ENCODE data around the gene SLC6A18. TPM values are rescaled to one million over a fixed set of nuclear protein-coding genes. Genes with fewer than 3 reads are reported as not detected.

The SLC6A18 gene
- total and polyA plus RNA-seq, 2 of the 13 experiments (the other 11 are each of a cell fraction or from before 2014, with no cell fraction given) = not detected

DNA sequence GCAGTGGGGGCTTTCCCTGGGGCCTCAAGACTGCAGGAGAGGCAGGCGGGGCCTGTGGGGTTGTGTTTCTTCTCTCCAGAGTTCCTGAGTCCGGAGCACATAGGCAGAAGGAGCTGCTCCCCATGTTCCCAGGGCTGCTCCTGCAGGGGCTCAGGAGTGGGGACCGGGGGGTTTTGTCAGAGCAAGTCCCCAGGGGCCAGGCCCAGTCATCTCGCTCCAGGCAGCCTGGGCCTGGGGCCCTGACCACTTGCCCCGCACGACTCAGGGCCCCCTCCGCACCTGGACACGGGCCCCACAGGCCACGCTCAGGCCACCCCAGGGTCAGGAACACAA is 45.8 kb upstream of the SLC6A18 start (continued):
- TF ChIP-seq ZNF101 (CRISPR knock-in tag; IDR thresholded peaks at IDR 0.05; ENCODE audit: borderline replicate concordance, low read depth) = no peak

DNA sequence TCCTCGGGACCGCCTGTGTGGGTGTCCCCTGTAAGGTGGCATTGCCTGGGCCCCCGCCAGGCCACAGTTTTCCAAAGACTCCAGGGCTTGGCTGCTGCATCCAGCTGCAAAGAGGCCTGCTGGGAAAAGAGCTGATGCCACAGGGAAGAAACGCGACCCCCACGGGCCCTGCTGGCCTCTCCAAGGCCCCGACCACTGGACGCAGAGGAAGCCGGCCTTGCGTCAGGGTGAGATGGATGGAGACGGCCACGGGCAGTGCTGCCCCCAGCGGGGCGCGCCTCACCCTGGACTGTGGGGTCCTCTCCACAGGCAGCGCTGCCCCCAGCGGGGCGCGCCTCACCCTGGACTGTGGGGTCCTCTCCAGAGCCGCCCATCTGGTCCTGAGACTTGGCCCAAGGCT is 45.1 kb upstream of the SLC6A18 start:
- H3K27ac ChIP-seq (ENCODE audit: extremely low read length, insufficient read depth, low read length) = no peak overlapping the region
- no peak for TF ChIP-seq HIVEP1 (CRISPR knock-in tag; IDR thresholded peaks at IDR 0.05)
- TF ChIP-seq, protein P1, sequence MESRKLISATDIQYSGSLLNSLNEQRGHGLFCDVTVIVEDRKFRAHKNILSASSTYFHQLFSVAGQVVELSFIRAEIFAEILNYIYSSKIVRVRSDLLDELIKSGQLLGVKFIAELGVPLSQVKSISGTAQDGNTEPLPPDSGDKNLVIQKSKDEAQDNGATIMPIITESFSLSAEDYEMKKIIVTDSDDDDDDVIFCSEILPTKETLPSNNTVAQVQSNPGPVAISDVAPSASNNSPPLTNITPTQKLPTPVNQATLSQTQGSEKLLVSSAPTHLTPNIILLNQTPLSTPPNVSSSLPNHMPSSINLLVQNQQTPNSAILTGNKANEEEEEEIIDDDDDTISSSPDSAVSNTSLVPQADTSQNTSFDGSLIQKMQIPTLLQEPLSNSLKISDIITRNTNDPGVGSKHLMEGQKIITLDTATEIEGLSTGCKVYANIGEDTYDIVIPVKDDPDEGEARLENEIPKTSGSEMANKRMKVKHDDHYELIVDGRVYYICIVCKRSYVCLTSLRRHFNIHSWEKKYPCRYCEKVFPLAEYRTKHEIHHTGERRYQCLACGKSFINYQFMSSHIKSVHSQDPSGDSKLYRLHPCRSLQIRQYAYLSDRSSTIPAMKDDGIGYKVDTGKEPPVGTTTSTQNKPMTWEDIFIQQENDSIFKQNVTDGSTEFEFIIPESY (CRISPR knock-in tag; IDR thresholded peaks at IDR 0.05) = 0 out of 2 replicates have a peak, but pooled peaks have one; percentile 31
- ChIA-PET POLR2A (interaction anchor here (2.3 to 2.6 kb wide), 2 partner anchors 25 to 74 kb away, joined by 7 read pairs; no protein-coding TSS in a partner anchor), CTCF (ENCODE audit: low intra/inter-chr PET ratio, low total read pairs) (no interaction called here)
- no peak overlapping the region for H3K9ac ChIP-seq (ENCODE audit: insufficient read depth, low read depth, low read length)
- no TSS peak for BruUV-seq (replicated peaks)
- H3K4me2 ChIP-seq (ENCODE audit: low read depth, low read length) = no peak overlapping the region
- no peaks in the 10 kb centered on the region for H3K9me3 ChIP-seq (ENCODE audit: low read length)
- ATAC-seq (no peak), FAIRE-seq (no peak), DNase-seq (ENCODE audit: low spot score) (no peak)
- WGBS (ENCODE audit: low lambda C conversion rate) = 100% methylated on average over 3 of the region's 20 CpGs
- no peak overlapping the region for H3K4me3 ChIP-seq (replicated peaks in 1 of 3; ENCODE audit: insufficient read depth in 1 of 3, low read depth in 2 of 3, low read length in 3 of 3)
- no peaks in the 10 kb centered on the region for H4K20me1 ChIP-seq (ENCODE audit: insufficient read depth, low read length)
- no peaks in the 10 kb centered on the region for H3K79me2 ChIP-seq (ENCODE audit: insufficient read depth, low read length)
- H3K36me3 ChIP-seq (replicated peaks in 1 of 2; ENCODE audit: control insufficient read depth in 1 of 2, insufficient read depth in 2 of 2, low read length in 2 of 2) = no peaks in the 10 kb centered on the region
- in situ Hi-C loops (cut with HindIII; ENCODE audit: extremely low pct_ligation_motif_present, low pct_unique_long_range_greater_than_20kb) (no loop called here), intact Hi-C loops (cut with micrococcal nuclease; ENCODE audit: unreplicated experiment) (no loop called here)
- no peak overlapping the region for H2AFZ ChIP-seq (ENCODE audit: low read length)
- no peaks in the 10 kb centered on the region; a peak in 1 of 5 replicates for H3K27me3 ChIP-seq (ENCODE audit: control insufficient read depth in 1 of 2, insufficient read depth in 2 of 2, low read length in 2 of 2)
- peaks cover 70% of the 10 kb centered on the region for H3K4me1 ChIP-seq (ENCODE audit: insufficient read depth, low read length)

DNA sequence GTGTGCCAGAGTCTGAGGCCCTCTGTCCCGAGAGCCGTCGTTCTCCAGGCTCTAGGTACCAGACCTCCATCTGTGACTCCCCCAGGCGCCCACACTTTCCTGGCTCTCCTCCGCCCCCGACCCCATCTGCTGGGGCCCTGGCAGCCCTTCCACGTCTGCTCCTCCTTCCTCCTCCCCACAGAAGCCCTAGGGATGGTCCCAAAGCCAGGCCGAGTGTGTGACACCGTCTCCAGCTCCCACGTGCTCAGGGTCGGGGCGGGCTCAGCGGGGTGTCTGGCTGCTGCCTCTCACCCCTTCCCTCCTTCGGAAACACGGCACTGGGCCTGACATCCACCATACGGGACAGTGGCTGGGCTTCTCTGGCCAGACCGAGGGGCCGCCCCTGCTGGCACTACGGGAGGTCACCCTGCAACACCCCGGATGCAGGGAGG is 44.3 kb upstream of the SLC6A18 start:
- Histone ChIP-seq H3K4me3 (replicated peaks in 1 of 3; ENCODE audit: insufficient read depth in 1 of 3, low read depth in 2 of 3, low read length in 3 of 3) (peak overlapping the region in 1 of 3 experiments; percentile 79; a peak in 1 of 6 replicates), H3K9me3 (ENCODE audit: low read length) (no peaks in the 10 kb centered on the region), H3K27ac (ENCODE audit: extremely low read length, insufficient read depth, low read length) (peak overlapping the region; percentile 99), H2AFZ (ENCODE audit: low read length) (no peak overlapping the region), H3K36me3 (replicated peaks in 1 of 2; ENCODE audit: control insufficient read depth in 1 of 2, insufficient read depth in 2 of 2, low read length in 2 of 2) (no peaks in the 10 kb centered on the region), H3K27me3 (ENCODE audit: control insufficient read depth in 1 of 2, insufficient read depth in 2 of 2, low read length in 2 of 2) (no peaks in the 10 kb centered on the region; a peak in 1 of 5 replicates), H4K20me1 (ENCODE audit: insufficient read depth, low read length) (no peaks in the 10 kb centered on the region), H3K9ac (ENCODE audit: insufficient read depth, low read depth, low read length) (peak overlapping the region; percentile 36; the same call in 1 of the 2 replicates), H3K4me2 (ENCODE audit: low read depth, low read length) (peak overlapping the region; percentile 91), H3K4me1 (ENCODE audit: insufficient read depth, low read length) (peaks cover 78% of the 10 kb centered on the region), H3K79me2 (ENCODE audit: insufficient read depth, low read length) (no peaks in the 10 kb centered on the region)
- ChIA-PET CTCF (ENCODE audit: low intra/inter-chr PET ratio, low total read pairs) (no interaction called here), POLR2A (interaction anchor here (2.6 to 3.0 kb wide), 2 partner anchors 74 to 75 kb away, joined by 7 to 19 read pairs; no protein-coding TSS in a partner anchor)
- WGBS (ENCODE audit: low lambda C conversion rate) = 89% methylated on average over 19 of the region's 20 CpGs
- BruUV-seq (replicated peaks) = no TSS peak
- ATAC-seq = no peak
- intact Hi-C loops (cut with micrococcal nuclease; ENCODE audit: unreplicated experiment) (no loop called here), in situ Hi-C loops (cut with HindIII; ENCODE audit: extremely low pct_ligation_motif_present, low pct_unique_long_range_greater_than_20kb) (no loop called here)
- no peak for DNase-seq (ENCODE audit: low spot score)
- no peak for FAIRE-seq
- TF ChIP-seq, protein P2, sequence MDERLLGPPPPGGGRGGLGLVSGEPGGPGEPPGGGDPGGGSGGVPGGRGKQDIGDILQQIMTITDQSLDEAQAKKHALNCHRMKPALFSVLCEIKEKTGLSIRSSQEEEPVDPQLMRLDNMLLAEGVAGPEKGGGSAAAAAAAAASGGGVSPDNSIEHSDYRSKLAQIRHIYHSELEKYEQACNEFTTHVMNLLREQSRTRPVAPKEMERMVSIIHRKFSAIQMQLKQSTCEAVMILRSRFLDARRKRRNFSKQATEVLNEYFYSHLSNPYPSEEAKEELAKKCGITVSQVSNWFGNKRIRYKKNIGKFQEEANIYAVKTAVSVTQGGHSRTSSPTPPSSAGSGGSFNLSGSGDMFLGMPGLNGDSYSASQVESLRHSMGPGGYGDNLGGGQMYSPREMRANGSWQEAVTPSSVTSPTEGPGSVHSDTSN (CRISPR knock-in tag; IDR thresholded peaks at IDR 0.05) = no peak
- TF ChIP-seq ZNF773 (CRISPR knock-in tag; IDR thresholded peaks at IDR 0.05; ENCODE audit: borderline replicate concordance) (no peak), ZNF501 (CRISPR knock-in tag; IDR thresholded peaks at IDR 0.05) (no peak), PLRG1 (conservative IDR thresholded peaks at IDR 0.05) (no peak), EP300 (IDR thresholded peaks at IDR 0.05; ENCODE audit: low read depth in 2 of 2, low read length in 2 of 2) (no peak), EP300 (CRISPR knock-in tag; IDR thresholded peaks at IDR 0.05; ENCODE audit: borderline replicate concordance) (no peak), AGO2 (optimal IDR thresholded peaks at IDR 0.05; ENCODE audit: low read depth, low read length) (peak; percentile 73), CBX1 (IDR thresholded peaks at IDR 0.05; ENCODE audit: low read depth) (no peak), ZNF274 (CRISPR knock-in tag; IDR thresholded peaks at IDR 0.05) (no peak)
- TF ChIP-seq, protein P1 (CRISPR knock-in tag; IDR thresholded peaks at IDR 0.05) = 0 out of 2 replicates have a peak, but pooled peaks have one; percentile 9

Data from HepG2 (cell line).